ENCODE data around the gene LCN9.
"Not testable (repeated sequence)": the region's sequence is repeated elsewhere in the genome, so short reads cannot be mapped to it uniquely, and the experiment has no call there.

LCN9 gene

GRCh38 chr9:135669616-135670285 is 6.6 kb downstream of the LCN9 start:
- Histone ChIP-seq H3K9ac (ENCODE audit: low read length) (no peak overlapping the region), H3K79me2 (ENCODE audit: low read length) (no peaks in the 10 kb centered on the region), H3K27me3 (replicated peaks; ENCODE audit: insufficient read depth, low read length) (peaks cover 87% of the 10 kb centered on the region), H2AFZ (ENCODE audit: low read length) (no peak overlapping the region), H3F3A (ENCODE audit: insufficient read depth, low read length) (no peaks in the 10 kb centered on the region), H3K9me3 (replicated peaks; ENCODE audit: insufficient read depth, low read length) (no peaks in the 10 kb centered on the region), H3K4me2 (ENCODE audit: low read depth, low read length) (no peak overlapping the region), H3K4me3 (ENCODE audit: low read length) (no peak overlapping the region), H3K4me1 (ENCODE audit: low read length) (0 out of 2 replicates have a peak, but pooled peaks cover 4% of the 10 kb centered on the region), H3K36me3 (replicated peaks; ENCODE audit: insufficient read depth, low read length) (no peaks in the 10 kb centered on the region), H3K9me2 (replicated peaks; ENCODE audit: insufficient read depth, low read length) (no peaks in the 10 kb centered on the region), H4K20me1 (ENCODE audit: insufficient read depth, low read length) (no peaks in the 10 kb centered on the region), H3K27ac (ENCODE audit: low read length) (no peak overlapping the region)
- TF ChIP-seq EZH2 (optimal IDR thresholded peaks at IDR 0.05; ENCODE audit: low read depth, low read length) (no peak), EZH2phosphoT487 (IDR thresholded peaks at IDR 0.05; ENCODE audit: low read length) (no peak), CTCF (IDR thresholded peaks at IDR 0.05; ENCODE audit: low read length) (no peak)
- no peak for DNase-seq

GRCh38 chr9:135670721-135671590 is 7.8 kb downstream of the LCN9 start:
- Histone ChIP-seq H3K9ac (ENCODE audit: low read length) (no peak overlapping the region), H3F3A (ENCODE audit: insufficient read depth, low read length) (no peaks in the 10 kb centered on the region), H3K4me3 (ENCODE audit: low read length) (no peak overlapping the region), H3K36me3 (replicated peaks; ENCODE audit: insufficient read depth, low read length) (no peaks in the 10 kb centered on the region), H2AFZ (ENCODE audit: low read length) (no peak overlapping the region), H3K27ac (ENCODE audit: low read length) (no peak overlapping the region), H3K27me3 (replicated peaks; ENCODE audit: insufficient read depth, low read length) (peaks cover 81% of the 10 kb centered on the region), H3K9me3 (replicated peaks; ENCODE audit: insufficient read depth, low read length) (no peaks in the 10 kb centered on the region), H3K4me1 (ENCODE audit: low read length) (0 out of 2 replicates have a peak, but pooled peaks cover under 1% of the 10 kb centered on the region), H3K4me2 (ENCODE audit: low read depth, low read length) (no peak overlapping the region), H4K20me1 (ENCODE audit: insufficient read depth, low read length) (no peaks in the 10 kb centered on the region), H3K79me2 (ENCODE audit: low read length) (no peaks in the 10 kb centered on the region), H3K9me2 (replicated peaks; ENCODE audit: insufficient read depth, low read length) (no peaks in the 10 kb centered on the region)
- TF ChIP-seq EZH2phosphoT487 (IDR thresholded peaks at IDR 0.05; ENCODE audit: low read length) (no peak), EZH2 (optimal IDR thresholded peaks at IDR 0.05; ENCODE audit: low read depth, low read length) (no peak), CTCF (IDR thresholded peaks at IDR 0.05; ENCODE audit: low read length) (no peak)
- no peak for DNase-seq

GRCh38 chr9:135671591-135672041 is 8.5 kb downstream of the LCN9 start:
- no peaks in the 10 kb centered on the region for H3K9me3 ChIP-seq (replicated peaks; ENCODE audit: insufficient read depth, low read length)
- H3K27me3 ChIP-seq (replicated peaks; ENCODE audit: insufficient read depth, low read length), result peaks cover 79% of the 10 kb centered on the region
- H3K36me3 ChIP-seq (replicated peaks; ENCODE audit: insufficient read depth, low read length), result no peaks in the 10 kb centered on the region
- H3K4me1 ChIP-seq (ENCODE audit: low read length), result peaks cover 2% of the 10 kb centered on the region; the same call in 1 of the 2 replicates
- H3F3A ChIP-seq (ENCODE audit: insufficient read depth, low read length), result no peaks in the 10 kb centered on the region
- no peaks in the 10 kb centered on the region for H3K9me2 ChIP-seq (replicated peaks; ENCODE audit: insufficient read depth, low read length)
- no peak overlapping the region for H3K9ac ChIP-seq (ENCODE audit: low read length)
- no peak overlapping the region for H3K27ac ChIP-seq (ENCODE audit: low read length)
- no peak overlapping the region for H3K4me3 ChIP-seq (ENCODE audit: low read length)
- no peak overlapping the region for H3K4me2 ChIP-seq (ENCODE audit: low read depth, low read length)
- DNase-seq, result no peak
- no peaks in the 10 kb centered on the region for H3K79me2 ChIP-seq (ENCODE audit: low read length)
- TF ChIP-seq EZH2 (optimal IDR thresholded peaks at IDR 0.05; ENCODE audit: low read depth, low read length) (no peak), CTCF (IDR thresholded peaks at IDR 0.05; ENCODE audit: low read length) (peak; percentile 21)
- H4K20me1 ChIP-seq (ENCODE audit: insufficient read depth, low read length), result no peaks in the 10 kb centered on the region
- no peak overlapping the region for H2AFZ ChIP-seq (ENCODE audit: low read length)

GRCh38 chr9:135672786-135673185 is 9.7 kb downstream of the LCN9 start:
- H3K4me2 ChIP-seq (ENCODE audit: low read depth, low read length); H3K4me3 ChIP-seq (ENCODE audit: low read length); H3K36me3 ChIP-seq (replicated peaks; ENCODE audit: insufficient read depth, low read length); H3K9ac ChIP-seq (ENCODE audit: low read length); DNase-seq; H3K27ac ChIP-seq (ENCODE audit: low read length); H3K79me2 ChIP-seq (ENCODE audit: low read length); H4K20me1 ChIP-seq (ENCODE audit: insufficient read depth, low read length); H3K9me2 ChIP-seq (replicated peaks; ENCODE audit: insufficient read depth, low read length); H3K4me1 ChIP-seq (ENCODE audit: low read length); H3F3A ChIP-seq (ENCODE audit: insufficient read depth, low read length); H2AFZ ChIP-seq (ENCODE audit: low read length); H3K9me3 ChIP-seq (replicated peaks; ENCODE audit: insufficient read depth, low read length): not testable (repeated sequence)
- H3K27me3 ChIP-seq (replicated peaks; ENCODE audit: insufficient read depth, low read length), result peaks cover 77% of the 10 kb centered on the region

Data from MM.1S (cell line).